Measurements from ENCODE around the gene SAFB2. TPM values are rescaled to one million over a fixed set of nuclear protein-coding genes. Genes with fewer than 3 reads are reported as not detected.
A peak's percentile ranks its signal among the peaks of the same experiment; 100 is the strongest.

The SAFB2 gene
- total RNA-seq, 1 experiment from 2014 or later: 76.1 TPM

GRCh38 chr19:5587661-5588060 is 34.9 kb downstream of the SAFB2 start:
- WGBS (ENCODE audit: extremely low coverage, insufficient read length, low lambda C conversion rate): no CpG with 5 or more reads among the region's 23 CpGs
- Histone ChIP-seq H3K4ac (ENCODE audit: low read depth, low read length) (no peak overlapping the region), H3K14ac (ENCODE audit: insufficient read depth, low read length) (no peak overlapping the region), H3K4me2 (ENCODE audit: insufficient read depth, insufficient read length, low read length) (no peak overlapping the region), H2AK5ac (ENCODE audit: insufficient read length, low read length) (no peak overlapping the region), H4K8ac (replicated peaks; ENCODE audit: insufficient read length, low read depth, low read length) (no peak overlapping the region), H3T11ph (ENCODE audit: low read length) (no peak overlapping the region), H3K27ac (ENCODE audit: insufficient read length, low read depth, low read length) (no peak overlapping the region), H3K23me2 (ENCODE audit: insufficient read length, low read depth, low read length, poor library complexity, severe bottlenecking) (peaks cover 5% of the 10 kb centered on the region), H2BK5ac (ENCODE audit: insufficient read length, low read length) (no peak overlapping the region), H3K79me2 (ENCODE audit: insufficient read depth, low read length) (no peaks in the 10 kb centered on the region), H3K79me1 (ENCODE audit: insufficient read depth, low read depth, low read length, poor library complexity, severe bottlenecking) (no peaks in the 10 kb centered on the region), H3K18ac (ENCODE audit: insufficient read length, low read depth, low read length) (no peak overlapping the region), H2BK12ac (ENCODE audit: insufficient read length, low read depth, low read length) (no peak overlapping the region), H3K56ac (ENCODE audit: insufficient read length, low read depth, low read length) (no peak overlapping the region), H4K20me1 (ENCODE audit: control insufficient read depth, insufficient read depth, insufficient read length) (no peaks in the 10 kb centered on the region), H2AFZ (ENCODE audit: low read length) (no peak overlapping the region), H3K23ac (ENCODE audit: insufficient read length, low read depth, low read length) (no peak overlapping the region), H4K91ac (ENCODE audit: insufficient read length, low read depth, low read length) (no peak overlapping the region), H3K9me3 (ENCODE audit: control insufficient read depth, low read depth, low read length) (no peaks in the 10 kb centered on the region), H3K27me3 (ENCODE audit: insufficient read depth, low read length) (no peaks in the 10 kb centered on the region), H3K9ac (ENCODE audit: extremely low read depth, insufficient read length, low read length) (no peak overlapping the region), H3K4me1 (ENCODE audit: insufficient read depth, low read length) (no peaks in the 10 kb centered on the region; the same call in 1 of the 2 replicates), H2BK20ac (ENCODE audit: low read depth, low read length, poor library complexity, severe bottlenecking) (no peak overlapping the region), H4K5ac (ENCODE audit: insufficient read length, low read depth, low read length) (no peak overlapping the region), H2BK120ac (ENCODE audit: low read depth, low read length, poor library complexity, severe bottlenecking) (no peak overlapping the region), H2BK15ac (ENCODE audit: low read depth, low read length) (no peak overlapping the region)
- H3K36me3 Mint-ChIP-seq (ENCODE audit: insufficient read depth in 1 of 3, low read depth in 3 of 3): peaks cover 24 to 55% (median 54%) of the 10 kb centered on the region in 3 experiments
- peak overlapping the region; percentile 53 to 65 (median 55); a peak in 3 of 7 replicates for H3K27ac Mint-ChIP-seq
- DNase-seq: no peak
- no peaks in the 10 kb centered on the region for H3K27me3 Mint-ChIP-seq (ENCODE audit: low read depth)
- H3K4me1 Mint-ChIP-seq: peaks cover 15 to 23% of the 10 kb centered on the region in 2 experiments
- no peak for TF ChIP-seq CTCF (conservative IDR thresholded peaks at IDR 0.05)
- H3K9me3 Mint-ChIP-seq: no peaks in the 10 kb centered on the region; a peak in 1 of 5 replicates
- no peak overlapping the region; a peak in 1 of 5 replicates for H3K4me3 Mint-ChIP-seq
